DMS79 (cell line): ENCODE results near the gene CHCHD3.

Source experiments
- DNase-seq: peaks from one replicate; lab custom pipeline; 2025; lab: John Stamatoyannopoulos, UW

The CHCHD3 gene

GRCh38 chr7:132742189-132742612, 339.7 kb downstream of the CHCHD3 start:
- DNase-seq = peak; percentile 72

- DNase-seq = no peak
Measured at GRCh38 chr7:132740176-132740575, 341.7 kb downstream of the CHCHD3 start.

GRCh38 chr7:132739271-132739955, 342.5 kb downstream of the CHCHD3 start:
- no peak for DNase-seq

- DNase-seq = no peak
Measured at GRCh38 chr7:132738254-132738653, 343.6 kb downstream of the CHCHD3 start.

- DNase-seq = no peak
Measured at GRCh38 chr7:132735476-132735875, 346.4 kb downstream of the CHCHD3 start.
